Naive thymus-derived CD4-positive, alpha-beta T cell (primary cell): Measurements from ENCODE around the gene ADM2. TPM values are rescaled to one million over a fixed set of nuclear protein-coding genes. Genes with fewer than 3 reads are reported as not detected.
A peak's percentile ranks its signal among the peaks of the same experiment; 100 is the strongest.

Experiments
- ATAC-seq: fragments of 150-1000 bp; cut with Tn5 transposase; 2 replicates; pipeline ENCODE4 v1.10.0; 2021; ENCODE audit warnings: mild to moderate bottlenecking, moderate library complexity
- CTCF ChIA-PET: fragments of 350-600 bp; sonication (Branson Sonifier 250); formaldehyde crosslinking; loops from one replicate; lab custom pipeline; 2021; ENCODE audit warnings: antibody characterized with exemption; lab: Charles Lee
- POLR2A ChIA-PET: fragments of 350-600 bp; sonication (Branson Sonifier 250); formaldehyde crosslinking; loops from one replicate; lab custom pipeline; 2021; ENCODE audit warnings: antibody characterized with exemption, inconsistent platforms; lab: Charles Lee
- DNase-seq, 9 donors: peaks; one replicate each; pipeline versions ENCODE4 v3.0.0 to v3.0.0-alpha.2; 2020 to 2022; ENCODE audit warnings: mixed read lengths in 1 of 9
- H3K27ac ChIP-seq: one replicate; pipeline ENCODE4 v1.7.0; 2013; ENCODE audit warnings: mild to moderate bottlenecking, low read depth, low read length, moderate library complexity
- H3K27me3 ChIP-seq, 2 donors: one replicate each; pipeline ENCODE4 v1.7.0; 2013; ENCODE audit warnings: low read length in 2 of 2, mild to moderate bottlenecking in 2 of 2, moderate library complexity in 2 of 2; ENCODE audit not compliant: control insufficient read depth in 2 of 2, insufficient read depth in 2 of 2
- H3K36me3 ChIP-seq, 3 experiments: 1 replicate in 2 of 3; 2 replicates in 1 of 3; pipeline ENCODE4 v1.7.0; 2013; ENCODE audit warnings: low read length in 3 of 3, mild to moderate bottlenecking in 3 of 3, moderate library complexity in 1 of 3; ENCODE audit not compliant: insufficient read depth in 3 of 3, control insufficient read depth in 2 of 3
- H3K4me1 ChIP-seq, 2 donors: one replicate each; pipeline ENCODE4 v1.7.0; 2013; ENCODE audit warnings: low read length in 2 of 2, mild to moderate bottlenecking in 2 of 2, moderate library complexity in 1 of 2; ENCODE audit not compliant: control insufficient read depth in 2 of 2, insufficient read depth in 2 of 2
- H3K4me3 ChIP-seq: 2 replicates; pipeline ENCODE4 v1.7.0; 2013; ENCODE audit warnings: mild to moderate bottlenecking, low read length
- H3K9me3 ChIP-seq, 3 experiments: 1 replicate in 2 of 3; 2 replicates in 1 of 3; pipeline ENCODE4 v1.7.0; 2013; ENCODE audit warnings: low read length in 3 of 3; ENCODE audit not compliant: control insufficient read depth in 2 of 3
- H3K27ac Mint-ChIP-seq, 9 donors: one replicate each; pipeline ENCODE4 v1.8.0; 2020 to 2022; ENCODE audit warnings: mixed read lengths in 9 of 9, mild to moderate bottlenecking in 8 of 9, moderate library complexity in 5 of 9, inconsistent platforms in 2 of 9
- H3K27me3 Mint-ChIP-seq, 5 donors: one replicate each; pipeline ENCODE4 v1.8.0; 2021 to 2022; ENCODE audit warnings: mixed read lengths in 5 of 5, mild to moderate bottlenecking in 1 of 5
- H3K36me3 Mint-ChIP-seq, 5 donors: one replicate each; pipeline ENCODE4 v1.8.0; 2020 to 2022; ENCODE audit warnings: mixed read lengths in 5 of 5, mild to moderate bottlenecking in 3 of 5, inconsistent platforms in 1 of 5
- H3K4me1 Mint-ChIP-seq, 7 donors: one replicate each; pipeline ENCODE4 v1.8.0; 2020 to 2022; ENCODE audit warnings: mixed read lengths in 7 of 7, mild to moderate bottlenecking in 3 of 7, inconsistent platforms in 1 of 7
- H3K4me3 Mint-ChIP-seq, 10 donors: one replicate each; pipeline ENCODE4 v1.8.0; 2020 to 2022; ENCODE audit warnings: mild to moderate bottlenecking in 10 of 10, mixed read lengths in 10 of 10, moderate library complexity in 6 of 10, inconsistent platforms in 2 of 10
- H3K9me3 Mint-ChIP-seq, 11 donors: one replicate each; pipeline ENCODE4 v1.8.0; 2020 to 2022; ENCODE audit warnings: mixed read lengths in 11 of 11, mild to moderate bottlenecking in 4 of 11, inconsistent platforms in 1 of 11, moderate library complexity in 1 of 11
- intact Hi-C, 2 donors: fragments of 100-400 bp; cut with micrococcal nuclease; formaldehyde crosslinking; loops; one replicate each; pipeline ENCODE4 v1.15.1; 2023
- polyA plus RNA-seq, 2 donors: library from polyadenylated mRNA; unstranded; fragments of 300-500 nt; fragmentation: Illumina TruSeq; gene quantifications; one replicate each; pipeline ENCODE4 v1.2.3, GENCODE V29; 2021
- total RNA-seq, 6 experiments: library from RNA in 5 of 6; stranded (reverse) in 5 of 6; gene quantifications; 1 replicate in 5 of 6; 2 replicates in 1 of 6; pipeline ENCODE4 v1.2.3 and lab custom pipeline; 2021 to 2026

The ADM2 gene
- total and polyA plus RNA-seq, 7 experiments from 2014 or later: 0.24 to 4.5 (median 3.7) TPM

- no peak for DNase-seq
- Mint-ChIP-seq H3K9me3 (no peaks in the 10 kb centered on the region), H3K4me1 (peaks cover 16 to 38% (median 27%) of the 10 kb centered on the region in 7 donors), H3K36me3 (peaks cover 0 to 7% (median 0%) of the 10 kb centered on the region in 5 donors), H3K4me3 (peak overlapping the region; percentile 85 to 96 (median 93)), H3K27me3 (no peaks in the 10 kb centered on the region), H3K27ac (peak overlapping the region; percentile 82 to 99 (median 96))
- CTCF ChIA-PET: interaction anchor here (1.1 to 2.0 kb wide), 6 partner anchors 10 to 257 kb away, joined by 3 to 25 read pairs (median 6); partner anchors contain the start of genes HDAC10 and SCO2
- H3K27ac ChIP-seq: peak overlapping the region; percentile 98
- no peaks in the 10 kb centered on the region for H3K9me3 ChIP-seq
- H3K27me3 ChIP-seq: no peaks in the 10 kb centered on the region
- peak overlapping the region; percentile 69 for H3K4me3 ChIP-seq
- peaks cover 19 to 26% of the 10 kb centered on the region in 2 donors for H3K4me1 ChIP-seq
- ATAC-seq: no peak
- POLR2A ChIA-PET: interaction anchor here (0.6 to 6.2 kb wide), 15 partner anchors 10 to 318 kb away, joined by 3 to 116 read pairs (median 6); partner anchors contain the start of genes KLHDC7B, SCO2, SYCE3 and TUBGCP6
- intact Hi-C loops: loop anchor here (1.0 to 10.0 kb wide), 11 partner anchors 16 to 318 kb away; partner anchors contain the start of genes CHKB (in 2 of the 2), MAPK11 (in 2 of the 2), SCO2 (in 2 of the 2) and SYCE3 (in 1 of the 2)
- H3K36me3 ChIP-seq: peaks cover 0 to 39% (median 7%) of the 10 kb centered on the region in 3 experiments
Observed at GRCh38 chr22:50508897-50509296, 27.6 kb downstream of the ADM2 start.

GRCh38 chr22:50513175-50513574, 31.8 kb downstream of the ADM2 start:
- H3K36me3 Mint-ChIP-seq: peaks cover 0 to 22% (median 4%) of the 10 kb centered on the region in 5 donors
- Histone ChIP-seq H3K4me3 (no peak overlapping the region), H3K9me3 (no peaks in the 10 kb centered on the region), H3K27ac (no peak overlapping the region), H3K4me1 (peaks cover 9 to 11% of the 10 kb centered on the region in 2 donors), H3K36me3 (peaks cover 0 to 45% (median 1%) of the 10 kb centered on the region in 3 experiments), H3K27me3 (no peaks in the 10 kb centered on the region)
- intact Hi-C loops: no loop called here
- H3K9me3 Mint-ChIP-seq: peaks cover 0 to 1% (median 0%) of the 10 kb centered on the region in 11 donors
- H3K4me1 Mint-ChIP-seq: peaks cover 26 to 45% (median 37%) of the 10 kb centered on the region in 7 donors
- H3K27me3 Mint-ChIP-seq: no peaks in the 10 kb centered on the region
- H3K27ac Mint-ChIP-seq: no peak overlapping the region
- ChIA-PET POLR2A (no interaction called here), CTCF (no interaction called here)
- no peak for ATAC-seq
- no peak overlapping the region for H3K4me3 Mint-ChIP-seq
- DNase-seq: no peak

GRCh38 chr22:50516068-50516467, 34.7 kb downstream of the ADM2 start:
- intact Hi-C loops: no loop called here
- H3K9me3 Mint-ChIP-seq: peaks cover 0 to 1% (median 0%) of the 10 kb centered on the region in 11 donors
- Histone ChIP-seq H3K27ac (no peak overlapping the region), H3K9me3 (no peaks in the 10 kb centered on the region), H3K4me1 (no peaks in the 10 kb centered on the region), H3K27me3 (no peaks in the 10 kb centered on the region), H3K4me3 (no peak overlapping the region), H3K36me3 (peaks cover 0 to 64% (median 3%) of the 10 kb centered on the region in 3 experiments)
- H3K36me3 Mint-ChIP-seq: peaks cover 0 to 26% (median 4%) of the 10 kb centered on the region in 5 donors
- no peak overlapping the region for H3K27ac Mint-ChIP-seq
- H3K4me1 Mint-ChIP-seq: peaks cover 13 to 29% (median 23%) of the 10 kb centered on the region in 7 donors
- H3K27me3 Mint-ChIP-seq: no peaks in the 10 kb centered on the region
- ChIA-PET CTCF (no interaction called here), POLR2A (interaction anchor here (0.7 to 1.2 kb wide), 2 partner anchors 10 to 34 kb away, joined by 3 to 4 read pairs; partner anchors contain the start of gene SCO2)
- no peak overlapping the region for H3K4me3 Mint-ChIP-seq
- no peak for DNase-seq
- no peak for ATAC-seq

- CTCF ChIA-PET: no interaction called here
- peaks cover 0 to 72% (median 3%) of the 10 kb centered on the region in 3 experiments for H3K36me3 ChIP-seq
Observed at GRCh38 chr22:50516891-50517290, 35.5 kb downstream of the ADM2 start.

GRCh38 chr22:50517495-50518260, 36.3 kb downstream of the ADM2 start:
- DNase-seq (no peak), ATAC-seq (no peak)
- POLR2A ChIA-PET: interaction anchor here (1.2 to 2.2 kb wide), 2 partner anchors 8 to 9 kb away, joined by 4 to 10 read pairs; partner anchors contain the start of genes NCAPH2 and SCO2
- no peak overlapping the region for H3K4me3 Mint-ChIP-seq
- no peaks in the 10 kb centered on the region for H3K4me1 ChIP-seq
- no peak overlapping the region for H3K4me3 ChIP-seq
- H3K9me3 ChIP-seq: no peaks in the 10 kb centered on the region
- no peak overlapping the region for H3K27ac Mint-ChIP-seq
- H3K4me1 Mint-ChIP-seq: peaks cover 7 to 21% (median 16%) of the 10 kb centered on the region in 7 donors
- no peaks in the 10 kb centered on the region for H3K27me3 Mint-ChIP-seq
- peaks cover 0 to 23% (median 4%) of the 10 kb centered on the region in 5 donors for H3K36me3 Mint-ChIP-seq
- CTCF ChIA-PET: no interaction called here
- H3K9me3 Mint-ChIP-seq: peaks cover 0 to 1% (median 0%) of the 10 kb centered on the region in 11 donors
- H3K36me3 ChIP-seq: peaks cover 0 to 72% (median 5%) of the 10 kb centered on the region in 3 experiments
- no peak overlapping the region for H3K27ac ChIP-seq
- intact Hi-C loops: no loop called here
- no peaks in the 10 kb centered on the region for H3K27me3 ChIP-seq

More at GRCh38 chr22:50516891-50517290, 35.5 kb downstream of the ADM2 start:
- H3K27ac ChIP-seq: no peak overlapping the region
- peaks cover 0 to 1% (median 0%) of the 10 kb centered on the region in 11 donors for H3K9me3 Mint-ChIP-seq
- ATAC-seq: no peak
- no peak overlapping the region for H3K4me3 ChIP-seq
- no peak overlapping the region for H3K27ac Mint-ChIP-seq
- no peaks in the 10 kb centered on the region for H3K27me3 ChIP-seq
- no peaks in the 10 kb centered on the region for H3K9me3 ChIP-seq
- POLR2A ChIA-PET: interaction anchor here (1.2 kb wide), 1 partner anchor 9 kb away, joined by 4 read pairs; the partner anchor contains the start of gene SCO2
- H3K4me1 ChIP-seq: no peaks in the 10 kb centered on the region
- no peak overlapping the region for H3K4me3 Mint-ChIP-seq
- H3K36me3 Mint-ChIP-seq: peaks cover 0 to 26% (median 4%) of the 10 kb centered on the region in 5 donors
- H3K4me1 Mint-ChIP-seq: peaks cover 13 to 29% (median 22%) of the 10 kb centered on the region in 7 donors
- intact Hi-C loops: no loop called here
- H3K27me3 Mint-ChIP-seq: no peaks in the 10 kb centered on the region
- DNase-seq: no peak

GRCh38 chr22:50518606-50519005, 37.3 kb downstream of the ADM2 start:
- no peak overlapping the region for H3K4me3 Mint-ChIP-seq
- CTCF ChIA-PET: interaction anchor here (1.0 kb wide), 1 partner anchor 10 kb away, joined by 3 read pairs; no protein-coding TSS in a partner anchor
- Histone ChIP-seq H3K9me3 (no peaks in the 10 kb centered on the region), H3K36me3 (peaks cover 0 to 76% (median 12%) of the 10 kb centered on the region in 3 experiments), H3K27ac (no peak overlapping the region), H3K27me3 (no peaks in the 10 kb centered on the region), H3K4me1 (no peaks in the 10 kb centered on the region), H3K4me3 (no peak overlapping the region)
- POLR2A ChIA-PET: interaction anchor here (2.2 kb wide), 1 partner anchor 10 kb away, joined by 10 read pairs; the partner anchor contains the start of gene NCAPH2
- no peak for ATAC-seq
- no peaks in the 10 kb centered on the region for H3K27me3 Mint-ChIP-seq
- peaks cover 0 to 1% (median 0%) of the 10 kb centered on the region in 11 donors for H3K9me3 Mint-ChIP-seq
- peaks cover 0 to 23% (median 4%) of the 10 kb centered on the region in 5 donors for H3K36me3 Mint-ChIP-seq
- DNase-seq: no peak
- peaks cover 7 to 20% (median 13%) of the 10 kb centered on the region in 7 donors for H3K4me1 Mint-ChIP-seq
- intact Hi-C loops: no loop called here
- peak overlapping the region in 1 of 9 donors; percentile 67 for H3K27ac Mint-ChIP-seq
